Smooth muscle cell of the umbilical artery (primary cell): ENCODE measurements around the gene NCL. TPM values are rescaled to one million over a fixed set of nuclear protein-coding genes. Genes with fewer than 3 reads are reported as not detected.

Experiments used
- total RNA-seq: library from RNA; depleted of rRNA; stranded (reverse); fragments of >200 nt; gene quantifications from 2 replicates; pipeline ENCODE4 v1.2.3, GENCODE V29; 2014

Gene NCL, protein sequence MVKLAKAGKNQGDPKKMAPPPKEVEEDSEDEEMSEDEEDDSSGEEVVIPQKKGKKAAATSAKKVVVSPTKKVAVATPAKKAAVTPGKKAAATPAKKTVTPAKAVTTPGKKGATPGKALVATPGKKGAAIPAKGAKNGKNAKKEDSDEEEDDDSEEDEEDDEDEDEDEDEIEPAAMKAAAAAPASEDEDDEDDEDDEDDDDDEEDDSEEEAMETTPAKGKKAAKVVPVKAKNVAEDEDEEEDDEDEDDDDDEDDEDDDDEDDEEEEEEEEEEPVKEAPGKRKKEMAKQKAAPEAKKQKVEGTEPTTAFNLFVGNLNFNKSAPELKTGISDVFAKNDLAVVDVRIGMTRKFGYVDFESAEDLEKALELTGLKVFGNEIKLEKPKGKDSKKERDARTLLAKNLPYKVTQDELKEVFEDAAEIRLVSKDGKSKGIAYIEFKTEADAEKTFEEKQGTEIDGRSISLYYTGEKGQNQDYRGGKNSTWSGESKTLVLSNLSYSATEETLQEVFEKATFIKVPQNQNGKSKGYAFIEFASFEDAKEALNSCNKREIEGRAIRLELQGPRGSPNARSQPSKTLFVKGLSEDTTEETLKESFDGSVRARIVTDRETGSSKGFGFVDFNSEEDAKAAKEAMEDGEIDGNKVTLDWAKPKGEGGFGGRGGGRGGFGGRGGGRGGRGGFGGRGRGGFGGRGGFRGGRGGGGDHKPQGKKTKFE
- 124 and 330 TPM in 2 replicates for total RNA-seq

DNA sequence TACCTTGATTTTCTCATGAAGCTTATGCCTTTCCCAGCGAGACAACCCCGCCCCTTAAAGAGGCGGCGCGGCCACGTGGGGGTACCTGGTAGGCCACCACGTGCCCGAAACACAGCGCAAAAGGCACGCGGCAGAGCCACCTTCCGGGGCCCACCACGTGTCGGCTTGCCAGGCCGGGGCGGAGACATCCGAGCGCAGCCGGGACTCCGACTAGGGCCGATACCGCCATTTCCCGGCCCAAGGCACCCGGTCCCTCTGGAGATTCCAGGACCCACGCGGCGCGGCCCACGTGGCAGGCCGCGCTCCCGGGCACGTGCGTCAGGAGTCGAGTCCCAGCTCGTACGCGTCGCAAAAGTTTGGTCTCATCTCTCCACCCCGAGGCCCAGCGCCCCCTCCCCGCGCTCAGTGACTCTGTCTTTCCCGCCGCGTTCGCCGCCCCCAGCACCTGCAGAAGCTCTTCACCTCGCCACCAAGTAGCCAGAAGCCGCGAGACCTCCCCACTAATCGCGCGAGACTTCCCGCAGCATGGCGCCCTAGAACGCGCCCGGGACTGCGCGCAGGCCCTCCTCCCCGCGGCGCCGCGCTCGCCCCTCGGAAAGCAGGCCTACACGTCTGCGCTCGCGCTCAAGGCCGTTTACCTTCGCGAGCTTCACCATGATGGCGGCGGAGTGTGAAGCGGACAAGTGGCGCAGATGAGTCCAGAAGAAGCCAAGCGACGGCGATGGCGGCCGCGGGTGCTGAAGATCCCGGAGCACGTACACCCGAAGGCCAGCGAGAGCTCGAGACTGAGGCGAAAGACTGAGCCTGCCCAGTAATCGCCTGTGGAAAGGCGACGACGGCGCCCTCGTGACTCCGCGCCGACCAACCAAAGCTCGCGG is at the start of gene NCL:
Gene NCL, minus strand, starts transcription at position 787 of the 878 bp plus-strand sequence. Its CDS starts 131 bp downstream, at position 656.

Other genes starting within 250 kb of the NCL start
- under 0.01 and 0.60 TPM in 2 replicates for gene B3GNT7, start 68.8 kb downstream of the NCL start, total RNA-seq
- gene NMUR1, start 66.0 kb upstream of the NCL start, total RNA-seq: not detected in 2 replicates
- gene TEX44, start 128.4 kb upstream of the NCL start, total RNA-seq: not detected in 2 replicates
- 453 and 665 TPM in 2 replicates for gene PTMA, start 244.0 kb upstream of the NCL start, total RNA-seq